ENCODE measurements around the gene CIAO3. TPM values are rescaled to one million over a fixed set of nuclear protein-coding genes. Genes with fewer than 3 reads are reported as not detected.

The CIAO3 gene
- total RNA-seq, 1 experiment from 2014 or later: 31.5 TPM

- Histone ChIP-seq H3K4me3 (no peak overlapping the region), H3K36me3 (0 out of 2 replicates have a peak, but pooled peaks cover 2% of the 10 kb centered on the region), H3K27ac (no peak overlapping the region), H3K27me3 (no peaks in the 10 kb centered on the region), H3K9me3 (replicated peaks) (no peaks in the 10 kb centered on the region), H3K4me1 (peaks cover 9% of the 10 kb centered on the region)
- peak in 1 of 2 experiments; percentile 10 for DNase-seq
Measured at GRCh38 chr16:728890-729744, 11.7 kb downstream of the CIAO3 start.

- 0 out of 2 replicates have a peak, but pooled peaks cover 2% of the 10 kb centered on the region for H3K36me3 ChIP-seq
- H3K27me3 ChIP-seq: no peaks in the 10 kb centered on the region
- H3K9me3 ChIP-seq (replicated peaks): no peaks in the 10 kb centered on the region
- peaks cover 9% of the 10 kb centered on the region for H3K4me1 ChIP-seq
- no peak overlapping the region; the same call in 1 of the 2 replicates for H3K27ac ChIP-seq
- peak overlapping the region; percentile 70 for H3K4me3 ChIP-seq
- DNase-seq: peak; percentile 83 to 88
Measured at GRCh38 chr16:728131-728889, 12.5 kb downstream of the CIAO3 start.

GRCh38 chr16:727291-727977 is 13.4 kb downstream of the CIAO3 start:
- DNase-seq: peak; percentile 44 to 47
- Histone ChIP-seq H3K36me3 (no peaks in the 10 kb centered on the region), H3K27ac (peak overlapping the region; percentile 41), H3K27me3 (no peaks in the 10 kb centered on the region), H3K4me3 (peak overlapping the region; percentile 70), H3K4me1 (peaks cover 9% of the 10 kb centered on the region), H3K9me3 (replicated peaks) (no peaks in the 10 kb centered on the region)

GRCh38 chr16:726438-727290 is 14.1 kb downstream of the CIAO3 start, which contains the start of the genes CCDC78 and HAGHL:
Gene CCDC78, minus strand, starts transcription at chr16:726443. Its CDS starts 76 bp downstream, at chr16:726367.
Gene HAGHL, plus strand, starts transcription at chr16:727106. Its CDS starts 404 bp downstream, at chr16:727510.
- no peaks in the 10 kb centered on the region for H3K36me3 ChIP-seq
- H3K4me1 ChIP-seq: peaks cover 9% of the 10 kb centered on the region
- H3K27ac ChIP-seq: peak within 1 kb of the TSS; percentile 41
- DNase-seq: peak; percentile 70 to 76
- H3K9me3 ChIP-seq (replicated peaks): no peaks in the 10 kb centered on the region
- H3K27me3 ChIP-seq: no peaks in the 10 kb centered on the region
- H3K4me3 ChIP-seq: peak within 1 kb of the TSS; percentile 70

- peaks cover 9% of the 10 kb centered on the region for H3K4me1 ChIP-seq
- H3K9me3 ChIP-seq (replicated peaks): no peaks in the 10 kb centered on the region
Measured at GRCh38 chr16:726188-726437, 14.7 kb downstream of the CIAO3 start.

GRCh38 chr16:725463-726187 is 15.2 kb downstream of the CIAO3 start:
- peaks cover 9% of the 10 kb centered on the region for H3K4me1 ChIP-seq
- no peaks in the 10 kb centered on the region for H3K27me3 ChIP-seq
- no peaks in the 10 kb centered on the region for H3K36me3 ChIP-seq
- H3K27ac ChIP-seq: no peak overlapping the region
- no peak overlapping the region for H3K4me3 ChIP-seq
- H3K9me3 ChIP-seq (replicated peaks): no peaks in the 10 kb centered on the region
- no peak for DNase-seq

More at GRCh38 chr16:726188-726437, 14.7 kb downstream of the CIAO3 start:
- H3K27me3 ChIP-seq: no peaks in the 10 kb centered on the region
- H3K36me3 ChIP-seq: no peaks in the 10 kb centered on the region
- no peak overlapping the region for H3K27ac ChIP-seq
- H3K4me3 ChIP-seq: no peak overlapping the region
- no peak for DNase-seq

GRCh38 chr16:725041-725376 is 15.8 kb downstream of the CIAO3 start:
- Histone ChIP-seq H3K36me3 (no peaks in the 10 kb centered on the region), H3K27me3 (no peaks in the 10 kb centered on the region), H3K4me3 (no peak overlapping the region), H3K27ac (no peak overlapping the region), H3K9me3 (replicated peaks) (no peaks in the 10 kb centered on the region), H3K4me1 (peaks cover 11% of the 10 kb centered on the region)
- DNase-seq: no peak

- no peaks in the 10 kb centered on the region for H3K9me3 ChIP-seq (replicated peaks)
- DNase-seq: peak; percentile 61 to 64
- no peak overlapping the region for H3K27ac ChIP-seq
- no peaks in the 10 kb centered on the region for H3K27me3 ChIP-seq
- H3K36me3 ChIP-seq: no peaks in the 10 kb centered on the region
- no peak overlapping the region for H3K4me3 ChIP-seq
- peaks cover 16% of the 10 kb centered on the region for H3K4me1 ChIP-seq
Measured at GRCh38 chr16:724188-725040, 16.4 kb downstream of the CIAO3 start.

- Histone ChIP-seq H3K4me1 (peaks cover 21% of the 10 kb centered on the region), H3K27ac (no peak overlapping the region), H3K36me3 (no peaks in the 10 kb centered on the region), H3K9me3 (replicated peaks) (no peaks in the 10 kb centered on the region), H3K27me3 (no peaks in the 10 kb centered on the region), H3K4me3 (no peak overlapping the region)
- DNase-seq: no peak
Measured at GRCh38 chr16:723695-724094, 17.1 kb downstream of the CIAO3 start.

GRCh38 chr16:722835-723633 is 17.8 kb downstream of the CIAO3 start:
- DNase-seq: no peak
- Histone ChIP-seq H3K36me3 (no peaks in the 10 kb centered on the region), H3K4me3 (no peak overlapping the region), H3K9me3 (replicated peaks) (no peaks in the 10 kb centered on the region), H3K27me3 (no peaks in the 10 kb centered on the region), H3K4me1 (peaks cover 18% of the 10 kb centered on the region), H3K27ac (no peak overlapping the region)

- Histone ChIP-seq H3K4me1 (peaks cover 16% of the 10 kb centered on the region), H3K27ac (no peak overlapping the region), H3K9me3 (replicated peaks) (no peaks in the 10 kb centered on the region), H3K4me3 (peak overlapping the region; percentile 69), H3K27me3 (no peaks in the 10 kb centered on the region), H3K36me3 (no peaks in the 10 kb centered on the region)
- no peak for DNase-seq
Measured at GRCh38 chr16:721765-722540, 18.8 kb downstream of the CIAO3 start.
